Stomach (tissue), 4 donors: ENCODE data around the gene MYO3B.

Source experiments
- CTCF ChIP-seq, 7 experiments: fragments of 450-650 bp in 4 of 7; fragments of 200-600 bp in 3 of 7; sonication (generic) in 3 of 7; IDR thresholded peaks; one replicate each; pipeline ENCODE4 v1.5.1; 2016 to 2019; ENCODE audit warnings: antibody characterized with exemption in 7 of 7, control low read depth in 2 of 7, mild to moderate bottlenecking in 1 of 7
- POLR2A ChIP-seq, 4 donors: fragments of 450-650 bp; IDR thresholded peaks; one replicate each; pipeline ENCODE4 v1.6.1; 2016; ENCODE audit warnings: antibody characterized with exemption in 4 of 4, control low read depth in 2 of 4, mild to moderate bottlenecking in 1 of 4, moderate library complexity in 1 of 4

GRCh38 chr2:170298861-170299429 lies 121.0 kb downstream of the MYO3B start:
- TF ChIP-seq CTCF (IDR thresholded peaks at IDR 0.05) = no peak
- no peak for TF ChIP-seq POLR2A (IDR thresholded peaks at IDR 0.05)
